NCI-H69 (cell line): ENCODE results near the gene PSMD14.
"Not testable (repeated sequence)": the region's sequence is repeated elsewhere in the genome, so short reads cannot be mapped to it uniquely, and the experiment has no call there.

Source experiments
- DNase-seq: peaks from one replicate; lab custom pipeline; 2025; lab: John Stamatoyannopoulos, UW

The PSMD14 gene

DNA sequence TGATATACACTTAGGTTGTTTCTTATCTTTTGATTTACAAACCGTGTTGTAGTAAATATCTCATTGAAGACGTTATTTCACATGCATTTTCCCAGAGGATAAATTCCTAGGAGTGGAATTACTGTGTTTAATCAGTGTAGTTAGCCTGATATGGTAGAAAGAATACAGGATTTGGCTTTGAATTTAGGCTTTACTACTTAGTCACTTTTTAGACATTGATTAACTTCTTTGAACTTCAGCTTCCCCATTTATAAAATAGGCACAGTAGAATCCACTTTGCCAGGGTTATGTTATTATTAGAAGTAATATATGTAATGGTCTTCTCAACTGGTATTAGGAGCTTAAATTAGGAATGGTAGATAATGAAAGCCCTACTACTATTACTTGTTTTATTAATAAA is 27.4 kb downstream of the PSMD14 start:
- no peak for DNase-seq

DNA sequence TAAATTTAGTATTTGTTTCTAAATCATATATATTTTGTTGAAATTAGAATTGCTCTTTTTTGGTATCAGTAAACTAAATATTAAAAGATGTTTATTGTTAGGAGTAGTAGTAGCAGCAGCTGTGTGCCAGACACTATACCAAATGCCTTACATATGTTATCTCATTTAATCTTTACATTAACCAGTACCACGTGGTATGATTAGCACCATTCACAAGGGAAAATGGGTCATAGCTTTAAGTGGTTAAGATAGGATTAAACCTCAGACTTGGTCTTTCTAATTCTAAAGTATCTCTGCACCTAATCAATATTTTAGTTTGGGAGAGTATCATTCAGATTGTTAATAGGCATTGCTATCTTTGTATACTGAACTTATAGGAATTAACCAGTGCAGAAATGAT is 29.0 kb downstream of the PSMD14 start:
- no peak for DNase-seq

DNA sequence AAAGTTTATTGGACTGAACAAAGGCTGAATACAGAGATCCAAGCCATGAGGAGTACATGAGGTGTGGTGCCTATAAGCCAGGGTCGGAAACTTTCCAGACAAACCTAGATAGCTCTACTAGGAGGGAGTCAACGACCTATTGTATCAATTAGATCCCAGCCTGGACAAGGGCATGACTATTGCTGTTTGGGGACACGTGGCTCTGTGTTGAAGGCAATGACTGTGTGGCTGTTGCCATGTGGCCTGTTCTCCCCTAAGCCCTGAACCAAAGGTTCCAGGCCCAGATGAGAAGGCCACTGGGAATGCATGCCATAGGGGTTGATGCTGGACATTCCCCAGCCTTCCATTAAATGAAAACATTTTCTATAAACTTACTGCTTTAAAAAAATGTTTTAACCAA is 31.3 kb downstream of the PSMD14 start:
- not testable (repeated sequence) for DNase-seq

DNA sequence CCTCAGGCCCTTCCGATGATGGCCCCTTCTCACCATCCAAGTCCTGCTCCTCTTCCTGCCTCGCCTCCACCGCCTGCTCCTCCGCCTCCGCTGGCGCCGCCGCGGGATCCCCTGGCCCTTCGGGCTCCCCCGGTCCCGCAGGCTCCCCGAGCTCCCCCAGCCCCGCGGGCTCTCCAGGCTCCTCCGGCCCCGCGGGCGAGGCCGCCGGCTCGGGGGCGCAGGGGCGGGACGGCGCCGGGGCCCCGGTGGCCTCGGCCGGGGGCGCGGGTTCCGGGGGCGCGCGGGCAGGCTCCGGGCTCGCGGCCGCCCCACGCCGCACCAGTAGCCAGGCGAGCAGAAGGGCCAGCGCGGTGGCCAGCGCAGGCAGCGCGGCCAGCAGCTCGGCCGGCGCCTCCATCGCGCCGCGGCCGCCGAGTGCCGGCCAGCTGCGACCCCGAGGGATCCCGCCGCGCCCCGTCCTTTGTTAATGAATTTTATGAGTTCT is 32.7 kb downstream of the PSMD14 start:
- not testable (repeated sequence) for DNase-seq

DNA sequence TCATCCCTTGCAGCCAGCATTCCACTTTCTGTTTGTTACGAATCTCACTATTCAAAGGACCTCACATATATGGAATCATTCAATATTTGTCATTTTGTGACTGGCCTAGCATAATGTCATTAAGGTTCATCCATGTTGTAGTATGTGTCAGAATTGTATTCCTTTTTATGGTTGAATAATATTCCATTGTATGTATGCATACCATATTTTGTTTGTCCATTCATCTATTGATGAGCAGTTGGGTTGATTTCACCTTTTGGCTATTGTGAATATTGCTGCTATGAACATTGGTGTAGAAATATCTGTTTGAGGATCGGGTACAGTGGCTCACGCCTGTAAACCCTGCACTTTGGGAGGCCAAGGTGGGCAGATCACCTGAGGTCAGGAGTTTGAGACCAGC is 35.0 kb downstream of the PSMD14 start:
- DNase-seq: no peak

DNA sequence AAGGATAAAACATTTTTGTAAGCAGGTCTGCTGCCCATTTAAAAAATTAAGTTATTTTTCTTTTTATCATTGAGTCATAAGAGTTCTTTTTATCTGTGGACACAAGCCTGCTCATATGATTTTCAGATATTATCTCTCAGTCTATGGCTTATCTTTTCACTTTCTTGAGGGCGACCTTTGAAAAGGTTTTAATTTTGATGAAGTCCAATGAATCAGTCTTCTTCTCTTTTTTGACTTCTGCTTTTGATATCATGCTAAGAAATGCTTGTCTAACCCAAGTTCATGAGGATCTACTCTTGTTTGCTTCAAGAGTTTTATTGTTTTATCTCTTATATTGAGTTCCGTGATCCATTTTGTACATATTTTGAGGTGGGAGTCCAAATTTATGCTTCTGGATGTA is 36.5 kb downstream of the PSMD14 start:
- no peak for DNase-seq

DNA sequence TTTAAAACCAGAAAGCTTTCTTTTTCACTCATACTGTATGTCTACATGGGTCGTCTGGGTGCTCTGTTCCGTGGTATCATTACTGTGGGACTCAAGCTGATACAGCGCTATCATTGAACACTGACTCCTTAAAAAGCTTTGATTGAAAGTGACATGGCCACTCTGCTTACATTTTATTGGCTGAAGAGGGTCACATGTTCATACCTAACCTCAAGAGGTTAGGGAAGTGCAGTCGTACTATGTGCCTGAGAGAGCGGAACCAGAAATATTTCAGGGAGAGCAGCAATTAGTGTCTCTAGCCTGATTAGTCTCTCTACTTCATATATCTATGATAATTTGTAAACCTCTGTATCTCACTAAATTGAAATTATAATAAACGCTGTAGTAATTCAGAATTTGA is 43.5 kb downstream of the PSMD14 start:
- DNase-seq: peak; percentile 3

DNA sequence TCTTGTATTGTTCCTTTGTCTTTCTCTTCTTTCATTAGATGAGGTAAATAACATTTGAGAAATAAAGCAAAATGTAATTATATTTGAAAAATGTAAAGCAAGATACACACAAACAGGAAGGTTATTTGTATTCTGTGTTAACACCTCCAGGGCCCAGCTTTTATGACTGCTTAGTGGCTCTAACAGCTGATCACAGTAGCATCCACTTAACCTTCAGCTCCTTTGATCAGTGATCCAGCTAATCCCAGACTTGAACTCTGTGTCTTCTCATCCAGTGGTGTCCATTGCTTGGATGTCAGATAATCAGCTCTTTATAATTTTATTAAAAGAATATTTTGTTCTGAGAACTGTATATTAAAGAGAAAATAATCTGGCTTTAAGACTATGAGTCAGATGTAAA is 44.5 kb downstream of the PSMD14 start:
- peak; percentile 69 for DNase-seq

DNA sequence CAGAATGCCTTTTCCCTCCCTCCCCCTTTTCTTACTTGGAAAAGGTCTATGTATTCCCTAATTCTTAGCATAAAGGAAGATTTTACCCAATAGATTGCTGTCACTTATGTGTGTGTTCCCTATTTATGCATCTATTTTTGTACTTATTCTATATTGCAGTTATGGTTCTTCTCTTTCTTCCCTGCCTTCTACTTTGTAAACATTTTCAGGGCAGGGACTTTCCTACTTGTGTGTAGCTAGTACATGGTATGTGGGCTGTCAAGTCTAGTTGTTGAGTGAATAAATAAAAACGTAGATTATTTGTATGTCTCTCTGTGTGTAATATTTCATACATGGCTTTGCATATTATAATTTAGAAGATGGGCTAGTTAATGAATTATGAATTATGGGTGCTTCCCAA is 45.3 kb downstream of the PSMD14 start:
- DNase-seq: no peak

DNA sequence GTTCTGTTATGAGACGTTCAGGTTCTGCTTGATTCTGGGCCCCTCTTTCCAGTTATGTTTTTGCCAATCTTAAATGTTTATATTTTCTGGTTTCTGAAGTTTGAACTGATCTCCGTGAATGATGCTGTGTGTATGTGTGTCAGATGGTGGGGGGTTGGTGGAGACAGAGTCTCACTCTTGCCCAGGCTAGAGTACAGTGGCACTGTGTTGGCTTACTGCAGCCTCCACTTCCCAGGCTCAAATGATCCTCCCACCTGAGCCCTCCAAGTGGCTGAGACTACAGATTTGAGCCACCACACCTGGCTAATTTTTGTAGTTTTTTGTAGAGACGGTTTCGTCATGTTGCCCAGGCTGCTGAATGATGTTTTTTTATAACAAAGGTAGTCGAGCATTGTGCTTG is 45.9 kb downstream of the PSMD14 start:
- no peak for DNase-seq

DNA sequence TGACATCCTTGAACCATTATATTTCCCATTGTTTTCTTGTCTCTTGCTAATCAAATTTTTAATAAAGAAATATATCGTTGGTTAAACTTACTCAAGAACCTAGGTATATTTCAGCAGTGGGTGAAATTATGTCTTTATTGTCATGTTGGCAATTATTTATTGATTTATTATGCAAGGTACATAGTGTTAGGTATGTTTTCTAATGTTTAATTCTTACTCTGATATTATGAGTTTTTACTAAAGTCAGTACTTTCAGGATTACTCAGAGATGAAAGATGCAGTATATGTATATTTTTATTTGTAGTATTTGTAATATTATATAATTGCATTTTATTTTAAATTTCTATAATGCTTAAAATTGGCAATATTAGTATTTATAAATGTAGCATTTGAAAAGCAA is 46.9 kb downstream of the PSMD14 start:
- no peak for DNase-seq

DNA sequence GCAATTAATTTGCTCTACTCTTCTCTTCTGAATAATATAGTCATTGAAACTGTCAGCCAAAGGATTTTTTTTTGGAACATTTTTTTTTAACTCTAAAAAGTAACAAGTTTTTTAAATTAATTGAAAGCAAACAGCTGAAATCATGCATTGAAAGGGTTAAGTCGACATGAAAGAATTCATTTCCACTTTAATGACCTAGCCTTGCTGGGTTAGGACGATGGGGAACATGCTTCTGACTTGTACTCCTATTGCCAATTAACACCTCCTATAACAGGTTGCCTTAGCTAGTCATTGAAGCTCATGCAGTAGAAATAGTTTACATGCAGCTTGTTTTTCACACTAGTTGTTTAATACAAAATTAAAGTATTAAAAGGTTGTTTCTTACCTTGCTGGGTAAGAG is 47.8 kb downstream of the PSMD14 start:
- DNase-seq: peak; percentile 28

DNA sequence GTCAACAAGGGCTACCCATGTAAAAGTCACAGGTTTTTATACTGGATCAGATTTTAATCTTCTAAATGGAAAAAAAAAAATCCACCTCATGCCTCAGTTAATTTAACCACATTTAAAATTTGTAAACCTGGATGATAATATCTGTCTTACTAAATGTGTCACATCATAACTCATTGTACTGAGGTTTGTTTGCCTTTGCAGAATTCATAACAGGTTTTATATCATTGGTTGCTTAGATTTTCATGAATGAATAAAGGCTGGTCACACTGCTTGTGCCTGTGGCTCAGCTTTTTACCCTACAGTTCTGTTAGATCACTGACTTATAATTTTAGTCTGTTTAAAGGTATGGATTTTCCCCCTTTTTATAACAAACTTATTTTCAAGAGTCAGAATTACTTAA is 48.9 kb downstream of the PSMD14 start:
- DNase-seq: peak; percentile 17

DNA sequence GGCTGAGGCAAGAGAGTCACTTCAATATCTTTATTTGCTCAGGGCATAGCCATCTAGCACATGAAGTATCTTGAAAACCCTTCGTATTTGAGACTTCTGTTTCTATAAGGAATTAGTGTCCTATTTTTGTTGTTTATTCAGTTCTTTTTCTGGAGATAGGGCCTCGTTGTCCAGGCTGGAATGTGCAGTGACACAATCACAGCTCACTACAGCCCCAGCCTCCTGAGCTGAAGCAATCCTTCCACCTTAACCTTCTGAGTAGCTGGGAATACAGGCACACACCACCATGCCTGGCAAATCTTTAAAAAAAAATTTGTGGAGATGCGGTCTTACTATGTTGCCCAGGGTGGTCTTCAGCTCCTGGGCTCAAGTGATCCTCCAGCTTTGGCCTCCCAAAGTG is 50.6 kb downstream of the PSMD14 start:
- no peak for DNase-seq

DNA sequence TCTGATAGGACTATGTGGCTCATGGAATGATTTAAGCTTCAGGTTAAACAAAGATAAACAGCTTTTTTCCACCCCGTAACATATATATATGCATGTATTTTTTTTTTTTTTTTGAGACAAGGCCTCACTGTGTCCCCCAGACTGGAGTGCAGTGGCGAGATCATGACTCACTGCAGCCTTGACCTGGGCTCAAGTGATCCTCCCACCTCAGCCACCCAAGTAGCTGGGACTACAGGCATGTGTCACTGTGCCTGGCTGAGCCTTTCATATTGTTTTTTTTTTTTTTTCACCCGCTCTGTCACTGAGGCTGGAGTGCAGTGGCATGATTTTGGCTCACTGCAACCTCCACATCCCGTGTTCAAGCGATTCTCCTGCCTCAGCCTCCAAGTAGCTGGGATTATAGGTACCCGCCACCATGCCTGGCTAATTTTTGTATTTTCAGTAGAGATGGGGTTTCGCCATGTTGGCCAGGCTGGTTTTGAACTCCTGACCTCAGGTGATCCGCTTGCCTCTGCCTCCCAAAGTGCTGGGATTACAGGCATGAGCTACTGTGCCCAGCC is 52.0 kb downstream of the PSMD14 start:
- not testable (repeated sequence) for DNase-seq

DNA sequence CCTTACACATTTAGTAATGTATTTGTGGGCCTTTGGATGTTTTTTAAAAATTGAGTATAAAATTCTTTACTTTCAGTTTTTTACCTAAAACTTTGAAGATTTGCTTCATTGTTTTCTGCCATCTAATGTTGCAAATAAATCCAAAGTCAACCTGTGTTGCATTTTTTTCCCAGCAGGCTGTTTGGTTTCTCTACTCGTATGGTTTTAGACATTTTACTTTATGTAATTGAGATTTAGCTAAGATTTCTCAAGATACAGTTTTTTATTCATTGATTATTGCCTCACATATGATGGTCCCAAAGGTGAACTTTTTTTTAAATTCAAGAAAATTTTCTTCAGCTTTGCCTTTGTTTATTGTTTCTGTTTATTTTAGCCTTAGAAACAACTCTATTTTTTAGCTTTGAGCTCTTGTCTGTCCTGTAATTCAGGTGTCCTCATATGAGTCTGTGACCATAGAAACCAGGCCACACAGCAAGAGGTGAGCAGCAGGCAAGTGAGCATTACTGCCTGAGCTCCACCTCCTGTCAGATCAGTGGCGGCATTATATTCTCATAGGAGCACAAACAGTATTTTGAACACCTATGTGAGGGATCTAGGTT is 54.4 kb downstream of the PSMD14 start:
- DNase-seq: no peak

DNA sequence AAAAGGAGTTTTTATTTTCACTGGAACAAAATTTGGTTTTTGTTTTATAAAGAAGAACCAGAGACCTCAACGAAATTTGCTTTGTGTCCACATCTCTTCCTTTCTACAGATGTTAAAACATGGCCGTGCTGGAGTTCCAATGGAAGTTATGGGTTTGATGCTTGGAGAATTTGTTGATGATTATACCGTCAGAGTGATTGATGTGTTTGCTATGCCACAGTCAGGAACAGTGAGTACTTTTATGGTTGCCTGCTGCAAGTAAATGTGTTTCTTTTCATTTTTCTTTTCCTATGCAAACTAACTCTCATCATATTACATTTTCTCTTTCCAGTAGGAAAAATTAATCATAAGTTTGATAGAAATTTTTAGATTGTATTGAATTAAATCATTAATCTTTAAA is 59.5 kb downstream of the PSMD14 start:
- DNase-seq: peak; percentile 1

DNA sequence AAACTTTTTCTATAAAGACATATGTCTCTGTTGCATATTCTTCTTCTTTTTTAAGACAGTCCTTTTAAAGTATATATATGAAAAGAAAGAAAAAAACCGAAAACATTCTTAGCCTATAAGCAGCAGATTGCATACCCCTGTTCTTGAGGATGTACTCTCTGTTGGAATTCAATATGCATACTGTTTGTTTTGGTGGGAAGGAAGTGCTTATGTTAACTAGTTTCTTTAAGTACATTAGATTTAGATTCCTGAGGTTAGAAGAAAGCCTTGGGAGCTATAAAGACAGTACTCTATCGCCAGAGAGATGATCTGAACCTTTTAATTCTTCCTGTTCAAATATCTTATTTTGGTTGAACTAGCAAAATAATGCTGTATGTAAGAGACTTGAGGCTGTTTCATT is 61.1 kb downstream of the PSMD14 start:
- DNase-seq: no peak

DNA sequence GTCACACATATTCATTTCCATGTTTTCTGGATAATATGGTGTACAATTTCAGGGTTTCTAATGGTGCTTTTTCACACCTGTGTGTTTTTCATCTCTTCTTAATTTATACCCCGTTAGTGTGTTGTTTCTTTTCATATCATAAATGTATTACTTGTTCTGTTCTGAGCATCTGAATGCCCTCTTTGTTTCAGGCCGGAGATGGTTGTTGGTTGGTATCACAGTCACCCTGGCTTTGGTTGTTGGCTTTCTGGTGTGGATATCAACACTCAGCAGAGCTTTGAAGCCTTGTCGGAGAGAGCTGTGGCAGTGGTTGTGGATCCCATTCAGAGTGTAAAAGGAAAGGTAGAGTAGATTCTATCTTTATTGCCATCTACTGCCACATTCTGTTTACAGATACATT is 62.8 kb downstream of the PSMD14 start:
- no peak for DNase-seq

DNA sequence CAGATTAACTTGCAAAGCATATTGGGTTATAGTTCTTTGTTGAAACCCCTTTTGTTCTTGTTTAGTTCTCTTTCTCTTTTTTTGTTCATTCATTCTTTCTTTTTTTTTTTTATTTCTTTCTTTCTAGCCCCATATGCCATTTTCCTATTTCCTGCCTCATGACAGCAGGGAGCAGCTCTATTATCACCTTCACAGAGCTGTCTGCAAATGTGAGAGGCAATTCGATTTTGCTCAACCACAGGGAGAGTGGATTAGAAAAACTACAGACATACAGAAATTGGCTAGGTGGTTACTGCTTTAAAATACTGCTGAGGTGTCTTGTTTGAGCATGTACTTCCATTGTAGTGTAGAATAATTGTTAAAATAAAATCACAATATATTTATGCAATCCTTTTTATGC is 63.6 kb downstream of the PSMD14 start:
- DNase-seq: peak; percentile 30

DNA sequence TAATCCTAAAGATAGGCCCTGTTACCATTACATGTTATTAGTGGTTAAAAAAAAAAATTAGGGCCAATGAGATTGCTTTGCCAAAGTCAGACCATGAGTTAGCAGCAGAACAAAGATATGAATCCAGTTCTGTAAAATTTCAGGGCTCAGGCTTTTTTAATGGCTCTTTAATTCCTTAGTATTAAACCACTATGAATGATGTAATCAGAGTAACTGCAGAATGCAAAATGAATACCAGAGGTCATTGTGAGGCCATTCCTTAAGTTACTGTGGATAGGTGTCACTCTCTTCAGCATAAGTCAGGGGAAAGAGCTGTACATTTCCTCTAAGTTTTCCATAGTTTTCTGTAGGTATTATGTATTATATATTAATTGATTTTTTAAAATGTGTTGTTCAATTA is 65.7 kb downstream of the PSMD14 start:
- DNase-seq: no peak

DNA sequence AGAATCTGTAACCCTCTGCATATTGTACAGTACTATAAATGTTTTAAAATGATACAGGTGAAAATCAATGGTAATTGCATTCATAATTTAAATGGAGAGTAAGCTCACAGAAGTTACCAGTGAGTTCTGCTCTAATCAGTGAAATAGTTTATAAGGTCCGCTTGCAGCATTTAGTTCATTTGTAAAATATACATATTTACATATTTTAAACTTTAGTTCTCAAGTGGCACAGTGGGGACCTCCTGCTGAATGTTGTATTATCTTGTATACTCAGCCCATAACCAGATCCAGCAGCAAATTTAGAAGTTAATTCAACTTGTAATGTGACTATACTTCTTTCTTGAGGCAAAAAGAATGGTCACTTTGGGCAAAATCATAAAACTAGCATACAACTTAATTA is 66.2 kb downstream of the PSMD14 start:
- DNase-seq: no peak

DNA sequence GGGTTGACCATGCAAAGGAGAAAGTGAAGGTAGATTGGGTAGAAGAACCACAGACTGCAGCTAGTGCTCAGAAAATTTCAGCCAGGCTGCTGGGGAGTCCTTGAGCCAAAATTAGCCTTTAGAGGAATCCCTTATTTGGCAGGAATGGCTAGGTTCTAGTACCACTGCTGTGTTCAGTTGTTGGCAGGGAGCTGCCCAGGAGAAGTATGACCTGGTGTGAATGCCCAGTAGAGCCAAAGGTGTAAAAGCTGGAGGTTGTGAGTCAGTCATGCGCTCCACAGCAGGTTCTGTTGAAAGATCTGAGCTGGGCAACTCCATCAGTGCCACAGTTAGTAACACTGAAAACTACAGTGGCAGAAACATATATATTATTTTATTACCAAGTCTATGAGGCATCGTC is 71.5 kb downstream of the PSMD14 start:
- no peak for DNase-seq

DNA sequence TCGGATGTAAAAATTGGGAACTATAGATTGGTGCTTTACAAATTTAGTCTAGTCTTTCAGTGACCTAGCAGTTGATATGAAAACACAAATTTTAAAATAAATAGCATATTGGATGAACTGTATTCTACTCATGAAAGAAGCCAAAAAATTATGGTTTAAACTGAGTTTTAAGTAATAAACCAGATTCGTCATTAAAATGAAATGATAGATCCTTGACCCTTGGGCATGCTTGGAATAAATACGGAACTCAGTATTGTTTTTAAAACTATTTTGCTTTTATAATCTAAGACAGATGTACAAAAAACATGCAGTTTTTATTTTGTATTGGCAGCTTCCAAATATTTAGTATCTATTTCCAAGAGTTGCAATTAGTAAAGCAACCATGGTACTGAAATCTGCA is 73.3 kb downstream of the PSMD14 start:
- no peak for DNase-seq
